ENCODE results near the gene HLTF. TPM values are rescaled to one million over a fixed set of nuclear protein-coding genes. Genes with fewer than 3 reads are reported as not detected.

The HLTF gene
- total RNA-seq, 1 experiment from 2014 or later, result 37.6 TPM

GRCh38 chr3:149010504-149010951 lies 75.8 kb downstream of the HLTF start:
- TF ChIP-seq EZH2 (IDR thresholded peaks at IDR 0.05; ENCODE audit: borderline replicate concordance, low read depth, low read length, poor library complexity, severe bottlenecking) (no peak), CTCF (conservative IDR thresholded peaks at IDR 0.05; ENCODE audit: low read depth, low read length) (no peak)
- H3K4me1 ChIP-seq (ENCODE audit: insufficient read depth, low read length, poor library complexity, severe bottlenecking), result no peaks in the 10 kb centered on the region
- H3K36me3 ChIP-seq (ENCODE audit: insufficient read depth, low read length, poor library complexity, severe bottlenecking), result no peaks in the 10 kb centered on the region
- H3K27me3 ChIP-seq (replicated peaks; ENCODE audit: insufficient read depth, low read depth, low read length, poor library complexity), result no peaks in the 10 kb centered on the region
- ChIA-PET CTCF (no interaction called here), POLR2A (ENCODE audit: low non-redundant PET) (no interaction called here)
- H3K27ac ChIP-seq (ENCODE audit: low read depth, low read length, poor library complexity, severe bottlenecking), result no peak overlapping the region
- intact Hi-C loops (cut with micrococcal nuclease; ENCODE audit: unreplicated experiment), result no loop called here
- no TSS peak for BruUV-seq (replicated peaks)
- no peaks in the 10 kb centered on the region for H3K9me3 ChIP-seq (ENCODE audit: low read depth, low read length, poor library complexity, severe bottlenecking)
- DNase-seq (ENCODE audit: low spot score), result no peak
- no peak overlapping the region for H3K4me3 ChIP-seq (ENCODE audit: low read depth, low read length, poor library complexity, severe bottlenecking)

GRCh38 chr3:149009732-149010131 lies 76.6 kb downstream of the HLTF start:
- BruUV-seq (replicated peaks), result no TSS peak

GRCh38 chr3:149007567-149008257 lies 78.6 kb downstream of the HLTF start:
- Histone ChIP-seq H3K27me3 (replicated peaks; ENCODE audit: insufficient read depth, low read depth, low read length, poor library complexity) (no peaks in the 10 kb centered on the region), H3K4me3 (ENCODE audit: low read depth, low read length, poor library complexity, severe bottlenecking) (no peak overlapping the region), H3K9me3 (ENCODE audit: low read depth, low read length, poor library complexity, severe bottlenecking) (no peaks in the 10 kb centered on the region), H3K27ac (ENCODE audit: low read depth, low read length, poor library complexity, severe bottlenecking) (no peak overlapping the region), H3K4me1 (ENCODE audit: insufficient read depth, low read length, poor library complexity, severe bottlenecking) (no peaks in the 10 kb centered on the region), H3K36me3 (ENCODE audit: insufficient read depth, low read length, poor library complexity, severe bottlenecking) (no peaks in the 10 kb centered on the region)
- ChIA-PET CTCF (no interaction called here), POLR2A (ENCODE audit: low non-redundant PET) (no interaction called here)
- intact Hi-C loops (cut with micrococcal nuclease; ENCODE audit: unreplicated experiment), result no loop called here
- TF ChIP-seq CTCF (conservative IDR thresholded peaks at IDR 0.05; ENCODE audit: low read depth, low read length), result no peak
- TF ChIP-seq EZH2 (IDR thresholded peaks at IDR 0.05; ENCODE audit: borderline replicate concordance, low read depth, low read length, poor library complexity, severe bottlenecking), result no peak
- DNase-seq (ENCODE audit: low spot score), result no peak
- no TSS peak for BruUV-seq (replicated peaks)

More at GRCh38 chr3:149009732-149010131, 76.6 kb downstream of the HLTF start:
- no peaks in the 10 kb centered on the region for H3K36me3 ChIP-seq (ENCODE audit: insufficient read depth, low read length, poor library complexity, severe bottlenecking)
- no peak overlapping the region for H3K4me3 ChIP-seq (ENCODE audit: low read depth, low read length, poor library complexity, severe bottlenecking)
- H3K4me1 ChIP-seq (ENCODE audit: insufficient read depth, low read length, poor library complexity, severe bottlenecking), result no peaks in the 10 kb centered on the region
- TF ChIP-seq EZH2 (IDR thresholded peaks at IDR 0.05; ENCODE audit: borderline replicate concordance, low read depth, low read length, poor library complexity, severe bottlenecking) (no peak), CTCF (conservative IDR thresholded peaks at IDR 0.05; ENCODE audit: low read depth, low read length) (no peak)
- intact Hi-C loops (cut with micrococcal nuclease; ENCODE audit: unreplicated experiment), result no loop called here
- no peak overlapping the region for H3K27ac ChIP-seq (ENCODE audit: low read depth, low read length, poor library complexity, severe bottlenecking)
- no peak for DNase-seq (ENCODE audit: low spot score)
- ChIA-PET CTCF (no interaction called here), POLR2A (ENCODE audit: low non-redundant PET) (no interaction called here)
- H3K27me3 ChIP-seq (replicated peaks; ENCODE audit: insufficient read depth, low read depth, low read length, poor library complexity), result no peaks in the 10 kb centered on the region
- H3K9me3 ChIP-seq (ENCODE audit: low read depth, low read length, poor library complexity, severe bottlenecking), result no peaks in the 10 kb centered on the region

Data from A673 (cell line).